Measurements from ENCODE around the gene RNF144B.
A peak's percentile ranks its signal among the peaks of the same experiment; 100 is the strongest.

The RNF144B gene

DNA sequence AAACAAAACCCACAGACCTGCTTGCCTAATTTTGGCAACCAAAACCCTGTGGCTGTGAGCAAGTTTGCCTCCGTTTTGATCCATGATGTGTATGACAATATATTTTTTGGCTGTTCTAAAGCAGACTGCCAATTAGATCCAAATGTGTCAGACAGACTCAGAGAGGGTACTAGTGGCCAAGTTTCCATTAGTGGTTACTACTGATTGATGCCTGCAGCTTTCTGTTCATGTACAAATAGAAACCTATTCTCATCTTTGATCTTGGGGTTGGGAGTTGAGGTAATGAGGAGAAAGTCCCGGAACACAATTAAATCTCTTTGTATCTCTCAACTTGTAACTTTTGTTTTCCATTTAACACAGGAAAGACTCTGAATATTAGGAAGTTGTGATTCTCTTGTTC, 100.9 kb downstream of the RNF144B start:
- no peak for DNase-seq (ENCODE audit: low read depth)

DNA sequence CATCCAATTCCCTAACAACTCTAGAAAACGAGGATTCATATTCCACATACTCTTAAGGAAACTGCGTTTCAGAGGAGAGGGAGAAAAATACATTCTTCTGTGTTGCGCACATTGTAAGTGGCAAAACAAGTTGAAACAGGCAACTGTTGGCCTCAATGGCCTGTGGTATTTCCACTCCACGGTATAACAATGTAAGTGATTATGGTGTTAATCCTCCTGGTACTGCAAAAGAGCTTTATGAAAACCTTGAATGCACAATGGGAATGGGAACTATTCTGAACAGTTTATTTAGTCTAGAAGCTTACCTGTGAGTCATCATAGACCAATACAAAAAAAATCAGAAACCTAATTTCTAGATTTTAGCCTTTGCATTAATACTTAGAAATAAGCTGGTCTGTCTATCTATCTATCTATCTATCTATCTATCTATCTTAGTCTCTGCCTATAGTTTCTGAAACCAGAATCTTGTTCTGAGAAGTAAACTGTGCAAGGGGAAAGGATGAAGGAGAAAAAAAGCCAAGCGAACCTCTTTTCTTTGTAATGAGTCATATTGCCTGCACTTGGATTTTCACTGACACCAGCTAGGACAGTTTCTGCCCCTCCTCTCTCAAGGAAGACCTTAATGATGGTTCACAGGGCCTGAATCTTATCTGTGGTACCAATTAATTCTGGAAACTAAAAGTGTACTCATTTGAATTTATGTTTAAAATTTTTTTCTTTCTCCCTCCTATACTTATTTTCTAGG, 101.5 kb downstream of the RNF144B start:
- DNase-seq (ENCODE audit: low read depth): no peak

- no peak for DNase-seq (ENCODE audit: low read depth)
These were observed 102.2 kb downstream of the RNF144B start for GRCh38 chr6:18489335-18489734.

- no peak for DNase-seq (ENCODE audit: low read depth)
These were observed 104.3 kb downstream of the RNF144B start for GRCh38 chr6:18491308-18492045.

GRCh38 chr6:18492972-18493371, 105.8 kb downstream of the RNF144B start:
- DNase-seq (ENCODE audit: low read depth): no peak

GRCh38 chr6:18493382-18493891, 106.3 kb downstream of the RNF144B start:
- no peak for DNase-seq (ENCODE audit: low read depth)

GRCh38 chr6:18493925-18494324, 106.8 kb downstream of the RNF144B start:
- no peak for DNase-seq (ENCODE audit: low read depth)

DNA sequence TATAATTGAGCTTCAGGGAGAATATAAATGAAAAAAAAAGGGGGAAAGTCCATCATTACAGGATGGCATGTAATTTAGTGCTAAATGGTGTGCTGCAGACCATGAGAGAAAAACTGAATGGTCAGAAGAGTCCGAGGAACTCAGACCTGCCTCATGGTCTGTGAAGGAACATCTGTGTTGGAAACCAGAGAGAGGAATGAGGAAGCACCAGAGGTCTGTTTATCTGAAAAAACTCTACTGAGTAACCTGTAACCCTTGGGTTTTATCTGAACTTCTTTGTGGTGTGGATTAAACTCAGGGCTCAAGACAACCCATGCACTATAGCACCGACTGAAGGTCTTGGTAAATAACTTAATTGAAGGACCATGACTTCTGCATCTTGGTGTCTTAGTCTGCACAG, 108.1 kb downstream of the RNF144B start:
- no peak for DNase-seq (ENCODE audit: low read depth)

- DNase-seq (ENCODE audit: low read depth): no peak
These were observed 109.3 kb downstream of the RNF144B start for GRCh38 chr6:18496462-18496861.

DNA sequence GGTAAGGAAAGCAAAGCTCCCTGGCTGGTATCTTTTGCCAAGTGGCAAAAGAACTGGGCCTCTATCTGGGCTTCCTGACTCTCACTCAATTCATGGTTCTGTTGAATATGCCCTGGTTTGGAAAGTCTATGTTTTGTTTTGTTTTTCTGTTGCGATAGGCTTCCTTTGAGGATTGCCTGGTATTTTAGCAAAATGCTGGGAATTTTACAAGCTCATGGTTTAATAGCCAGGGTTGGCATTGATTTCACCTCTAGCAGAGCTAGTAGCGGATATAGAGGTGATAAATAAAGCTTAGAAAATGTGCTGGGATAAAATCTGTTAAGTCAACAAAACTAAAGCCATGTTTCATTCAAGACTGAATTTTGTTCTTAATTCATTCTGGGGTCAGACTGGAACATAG, 109.9 kb downstream of the RNF144B start:
- DNase-seq (ENCODE audit: low read depth): no peak

DNA sequence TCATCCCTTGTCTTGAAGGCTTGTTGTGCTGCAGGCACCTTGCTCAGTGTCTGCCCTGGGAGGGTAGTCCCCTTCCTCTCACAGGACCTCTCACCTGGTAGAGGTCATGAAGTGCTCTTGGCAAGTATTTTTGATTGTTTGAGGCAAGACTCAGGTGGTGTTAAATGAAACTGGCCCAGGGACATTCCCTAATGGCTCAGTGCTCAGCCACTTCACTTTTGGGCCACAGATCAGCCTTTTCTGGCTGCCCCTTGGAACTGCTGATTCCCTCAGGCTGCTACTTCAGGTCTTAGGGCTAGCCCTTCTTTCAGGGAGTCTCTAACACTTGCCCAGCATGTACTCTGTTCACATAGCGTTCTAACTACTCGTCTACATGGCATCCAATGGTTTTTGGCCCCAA, 111.3 kb downstream of the RNF144B start:
- DNase-seq (ENCODE audit: low read depth): no peak

DNA sequence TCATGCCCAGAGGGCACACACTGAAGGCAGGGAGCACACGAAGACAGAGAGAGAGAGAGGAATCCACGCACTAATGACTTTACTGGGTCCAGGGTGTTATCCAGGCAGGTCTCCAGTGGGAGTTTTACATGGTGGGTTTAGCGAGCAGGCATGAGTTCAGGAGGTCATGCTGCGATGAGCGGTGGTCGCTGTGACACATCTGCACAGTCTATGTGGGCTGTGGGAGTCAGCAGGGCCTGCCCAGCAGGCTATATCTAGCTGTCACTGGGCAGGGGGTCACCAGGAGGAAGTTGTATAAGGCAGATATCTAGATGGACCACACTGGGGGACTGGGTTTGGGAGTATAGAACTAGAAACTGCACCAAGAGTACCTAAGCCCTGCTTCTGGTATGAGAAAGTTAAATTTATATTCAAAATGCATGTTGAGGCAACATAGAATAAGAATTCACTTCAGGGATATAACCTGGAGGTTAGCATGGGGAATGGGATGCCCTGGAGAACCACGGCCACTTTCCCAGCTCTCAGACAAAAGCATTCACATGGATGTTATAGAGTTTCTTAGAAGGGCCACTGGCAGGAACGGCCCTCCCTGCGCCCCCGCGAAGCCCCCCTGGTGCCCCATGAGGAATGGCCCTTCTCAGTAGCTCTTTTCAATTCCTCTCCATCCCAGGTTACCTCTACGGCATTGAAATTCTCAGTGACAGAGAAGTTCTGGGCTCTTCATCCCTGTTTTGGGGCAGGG, 113.9 kb downstream of the RNF144B start:
- no peak for DNase-seq (ENCODE audit: low read depth)

DNA sequence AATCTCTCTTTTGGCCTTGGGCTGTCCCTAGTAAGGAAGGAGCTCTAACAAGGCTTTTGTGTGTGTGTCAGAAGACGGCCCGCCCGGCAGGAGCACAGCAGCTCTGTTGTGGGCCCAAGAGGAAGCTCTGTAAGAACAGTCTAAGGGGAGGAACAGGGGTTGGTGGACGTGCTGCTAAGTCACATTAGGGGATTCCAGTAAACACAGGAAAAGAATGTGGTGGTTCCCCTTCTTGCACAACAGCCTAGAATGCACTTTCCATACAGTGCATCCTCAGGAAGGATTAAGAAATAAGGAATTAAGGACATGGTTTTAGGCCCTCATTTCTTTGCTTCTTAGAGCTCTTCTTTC, 114.5 kb downstream of the RNF144B start:
- DNase-seq (ENCODE audit: low read depth): no peak

DNA sequence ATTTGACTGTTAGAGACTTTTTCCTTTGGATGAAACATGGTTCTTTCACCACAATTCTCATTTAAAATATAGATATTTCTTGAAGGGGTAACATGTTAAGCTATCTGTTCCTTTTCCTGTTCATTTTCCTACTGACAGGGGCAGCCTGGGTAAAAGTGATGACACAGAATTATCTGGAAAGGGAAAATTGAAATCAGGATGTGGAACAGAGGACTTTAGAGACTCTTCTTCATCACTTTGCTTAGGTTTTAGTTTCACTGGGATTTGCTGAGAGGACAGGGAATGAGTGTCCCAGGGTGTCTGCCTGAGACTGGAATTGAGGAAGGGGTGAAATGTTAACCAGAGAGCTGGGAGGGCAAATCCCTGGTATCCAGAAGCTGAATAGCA, 116.0 kb downstream of the RNF144B start:
- DNase-seq (ENCODE audit: low read depth): no peak

GRCh38 chr6:18503593-18504231, 116.6 kb downstream of the RNF144B start:
- peak; percentile 17 for DNase-seq (ENCODE audit: low read depth)

GRCh38 chr6:18504232-18504596, 117.1 kb downstream of the RNF144B start:
- no peak for DNase-seq (ENCODE audit: low read depth)

GRCh38 chr6:18506382-18507017, 119.3 kb downstream of the RNF144B start:
- DNase-seq (ENCODE audit: low read depth): no peak

GRCh38 chr6:18507018-18507415, 119.9 kb downstream of the RNF144B start:
- DNase-seq (ENCODE audit: low read depth): no peak

- no peak for DNase-seq (ENCODE audit: low read depth)
These were observed 120.4 kb downstream of the RNF144B start for GRCh38 chr6:18507561-18507960.

DNA sequence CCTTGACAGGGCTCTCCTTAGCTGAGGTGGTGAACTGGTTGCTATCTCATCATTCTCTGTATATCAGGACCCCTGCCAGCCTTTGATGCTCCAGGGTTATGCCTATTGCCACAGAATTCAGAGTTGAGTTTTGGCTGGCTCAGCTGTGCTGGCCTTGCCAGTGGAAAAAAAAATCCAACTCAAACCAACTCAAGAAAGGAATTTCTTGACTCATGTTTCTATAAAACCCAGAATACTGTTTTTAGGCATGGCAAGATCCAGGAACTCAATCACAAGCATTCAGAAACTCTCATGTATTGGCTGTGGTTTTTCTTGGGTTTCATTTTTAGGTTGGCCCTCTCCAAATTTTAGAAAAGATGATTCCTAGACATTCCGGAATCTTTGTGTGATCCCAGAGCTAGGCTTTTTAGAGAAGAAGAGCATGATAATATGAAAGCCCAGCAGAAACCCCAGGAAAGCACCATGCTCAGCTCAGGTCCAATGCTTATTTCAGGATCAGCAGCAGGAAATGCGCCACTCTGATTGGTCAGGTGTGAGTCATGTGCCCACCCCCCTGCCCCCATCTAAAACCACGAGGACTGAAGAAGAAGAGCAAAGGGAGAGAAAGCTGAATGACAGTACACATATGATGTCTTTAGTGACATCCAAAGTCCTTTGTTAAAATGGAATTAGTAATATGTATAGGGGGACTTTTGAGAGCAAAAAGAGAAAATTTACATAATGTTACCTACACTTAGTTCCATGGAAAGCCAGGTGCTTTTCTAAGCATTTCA, 122.9 kb downstream of the RNF144B start:
- no peak for DNase-seq (ENCODE audit: low read depth)

- DNase-seq (ENCODE audit: low read depth): no peak
These were observed 123.5 kb downstream of the RNF144B start for GRCh38 chr6:18510644-18511033.
